T-cell (primary cell): ENCODE results near the gene CORO1C. TPM values are rescaled to one million over a fixed set of nuclear protein-coding genes. Genes with fewer than 3 reads are reported as not detected.
"Not testable (repeated sequence)": the region's sequence is repeated elsewhere in the genome, so short reads cannot be mapped to it uniquely, and the experiment has no call there.

Experiments
- ATAC-seq, 4 experiments: fragments of 200-7000 bp in 3 of 4; fragments of 150-1000 bp in 1 of 4; cut with Tn5 transposase; replicated peaks in 1 of 4; 1 replicate in 3 of 4; 2 replicates in 1 of 4; pipeline ENCODE4 v1.10.0; 2021; ENCODE audit warnings: moderate library complexity in 3 of 4, mild to moderate bottlenecking in 2 of 4, moderate number of reproducible peaks in 1 of 4
- CTCF ChIA-PET, 2 donors: fragments of 300-600 bp; sonication (Branson Sonifier 250); formaldehyde crosslinking; loops; one replicate each; lab custom pipeline; 2022; ENCODE audit warnings: antibody characterized with exemption in 2 of 2; lab: Charles Lee
- POLR2A ChIA-PET, 2 donors: fragments of 300-600 bp; sonication (Branson Sonifier 250); formaldehyde crosslinking; loops; one replicate each; lab custom pipeline; 2022; ENCODE audit warnings: antibody characterized with exemption in 2 of 2; lab: Charles Lee
- DNase-seq, 35 experiments: peaks; one replicate each; pipeline versions ENCODE4 v3.0.0 to v3.0.0-alpha.2; 2013 to 2023
- H3K27ac ChIP-seq: one replicate; pipeline ENCODE4 v1.5.1; 2013; ENCODE audit warnings: low read length
- H3K27me3 ChIP-seq, 2 experiments: replicated peaks in 1 of 2; 1 replicate in 1 of 2; 2 replicates in 1 of 2; pipeline versions ENCODE4 v1.6.1 to v1.7.0; 2013; ENCODE audit warnings: low read length in 1 of 2, mixed read lengths in 1 of 2; ENCODE audit not compliant: control insufficient read depth in 2 of 2, insufficient read depth in 2 of 2; ENCODE audit errors: extremely low read depth in 1 of 2
- H3K36me3 ChIP-seq, 2 donors: 1 replicate in 1 of 2; 2 replicates in 1 of 2; pipeline versions ENCODE4 v1.6.1 to v1.7.0; 2013; ENCODE audit warnings: low read length in 1 of 2; ENCODE audit not compliant: control insufficient read depth in 2 of 2, insufficient read depth in 1 of 2; ENCODE audit errors: extremely low read depth in 1 of 2
- H3K4me1 ChIP-seq, 2 experiments: 1 replicate in 1 of 2; 2 replicates in 1 of 2; pipeline versions ENCODE4 v1.6.1 to v1.7.0; 2013; ENCODE audit warnings: low read length in 2 of 2, mixed read lengths in 1 of 2; ENCODE audit not compliant: insufficient read depth in 2 of 2, control insufficient read depth in 1 of 2; ENCODE audit errors: extremely low read depth in 1 of 2
- H3K4me3 ChIP-seq, 2 donors: 1 replicate in 1 of 2; 2 replicates in 1 of 2; pipeline versions ENCODE4 v1.5.1 to v1.7.0; 2013; ENCODE audit warnings: mild to moderate bottlenecking in 2 of 2, low read length in 1 of 2, moderate library complexity in 1 of 2; ENCODE audit not compliant: control insufficient read depth in 1 of 2; ENCODE audit errors: extremely low read depth in 1 of 2
- H3K9me3 ChIP-seq: 2 replicates; pipeline ENCODE4 v1.7.0; 2013
- H3K27ac Mint-ChIP-seq, 2 donors: one replicate each; pipeline ENCODE4 v1.8.0; 2020 to 2021; ENCODE audit warnings: mild to moderate bottlenecking in 2 of 2, mixed read lengths in 2 of 2
- H3K27me3 Mint-ChIP-seq, 2 donors: one replicate each; pipeline ENCODE4 v1.8.0; 2021 to 2022; ENCODE audit warnings: mixed read lengths in 2 of 2
- H3K36me3 Mint-ChIP-seq: one replicate; pipeline ENCODE4 v1.8.0; 2021; ENCODE audit warnings: mixed read lengths
- H3K4me1 Mint-ChIP-seq, 3 donors: one replicate each; pipeline ENCODE4 v1.8.0; 2020 to 2022; ENCODE audit warnings: mixed read lengths in 3 of 3, mild to moderate bottlenecking in 1 of 3
- H3K4me3 Mint-ChIP-seq, 3 donors: one replicate each; pipeline ENCODE4 v1.8.0; 2020 to 2022; ENCODE audit warnings: mild to moderate bottlenecking in 3 of 3, mixed read lengths in 3 of 3, moderate library complexity in 3 of 3
- H3K9me3 Mint-ChIP-seq, 3 donors: one replicate each; pipeline ENCODE4 v1.8.0; 2020 to 2022; ENCODE audit warnings: mixed read lengths in 3 of 3
- WGBS: methylation state at CpG from one replicate; pipeline ENCODE4 v1.1.5; 2013; ENCODE audit warnings: missing lambda C conversion rate; ENCODE audit not compliant: insufficient coverage; 5-methylcytosine and 5-hydroxymethylcytosine counted together
- total RNA-seq, 35 experiments: library from RNA in 6 of 35; stranded (reverse) in 6 of 35; fragments of 120-200 nt in 1 of 35; gene quantifications; one replicate each; pipeline versions ENCODE4 v1.2.1 to v1.2.4 and lab custom pipeline; 2013 to 2026

The CORO1C gene
- total RNA-seq, 5 donors from 2014 or later (not counting 1 experiment from before 2014, with no cell fraction given), result 7.4 to 11.4 (median 8.7) TPM

DNA sequence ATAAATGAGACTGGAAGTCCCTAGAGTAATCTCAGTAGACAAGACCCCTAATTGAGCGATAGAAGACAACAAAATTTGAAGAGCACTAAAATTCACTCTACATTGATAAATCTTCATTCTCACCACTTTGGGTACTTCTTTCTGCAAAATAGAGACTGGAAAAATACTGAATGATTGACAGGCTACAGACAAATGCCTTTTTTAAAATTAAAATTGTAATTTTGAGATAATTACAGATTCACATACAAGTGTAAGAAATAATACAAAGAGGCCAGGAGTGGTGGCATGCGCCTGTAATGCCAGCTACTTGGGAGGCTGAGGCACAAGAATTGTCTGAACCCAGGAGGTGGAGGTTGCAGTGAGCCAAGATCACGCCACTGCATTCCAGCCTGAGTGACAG, 4.5 kb upstream of the CORO1C start:
- DNase-seq (no peak), ATAC-seq (no peak)
- H3K27ac ChIP-seq, result no peak overlapping the region
- Mint-ChIP-seq H3K36me3 (no peaks in the 10 kb centered on the region), H3K9me3 (no peaks in the 10 kb centered on the region), H3K4me1 (peaks cover 16 to 26% (median 21%) of the 10 kb centered on the region in 3 donors), H3K27me3 (no peaks in the 10 kb centered on the region), H3K4me3 (no peak overlapping the region), H3K27ac (no peak overlapping the region)
- no peaks in the 10 kb centered on the region for H3K9me3 ChIP-seq
- WGBS, result 86% methylated on average over 2 of the region's 3 CpGs
- CTCF ChIA-PET, result interaction anchor here (0.7 to 0.9 kb wide), 2 partner anchors 32 to 113 kb away, joined by 3 to 4 read pairs; no protein-coding TSS in a partner anchor
- H3K4me3 ChIP-seq, result no peak overlapping the region
- no peaks in the 10 kb centered on the region for H3K27me3 ChIP-seq
- no peaks in the 10 kb centered on the region for H3K36me3 ChIP-seq
- POLR2A ChIA-PET, result no interaction called here
- peaks cover 0 to 8% of the 10 kb centered on the region in 2 experiments for H3K4me1 ChIP-seq

DNA sequence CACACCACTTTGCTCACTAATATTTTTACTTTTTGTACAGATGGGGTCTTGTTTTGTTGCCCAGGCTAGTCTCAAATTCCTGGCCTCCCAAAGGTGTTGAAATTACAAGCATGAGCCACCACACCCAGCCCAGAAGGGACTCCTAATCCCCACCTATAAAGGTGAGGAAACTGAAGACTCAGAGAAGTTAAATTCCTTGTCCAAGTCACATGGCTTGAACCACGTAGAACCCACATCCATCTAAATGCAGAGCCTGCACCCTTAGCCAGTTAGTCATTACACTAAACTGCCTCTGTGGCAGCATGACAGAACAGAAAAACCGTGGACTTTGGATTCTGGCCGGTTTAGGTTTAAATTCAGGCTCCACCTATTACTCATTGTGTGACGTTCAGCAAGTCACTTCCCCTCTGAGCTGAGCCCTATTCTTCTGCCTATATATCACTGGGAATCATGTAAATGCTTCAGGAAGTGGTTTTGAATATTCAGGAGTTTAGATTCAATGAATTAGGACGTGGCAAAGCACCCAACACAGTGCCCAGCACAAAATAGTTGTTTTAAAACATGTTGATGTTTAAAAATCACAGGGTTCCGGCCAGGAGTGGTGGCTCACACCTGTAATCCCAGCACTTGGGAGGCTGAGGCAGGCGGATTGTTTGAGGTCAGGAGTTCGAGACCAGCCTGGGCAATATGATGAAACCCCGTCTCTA, 3.0 kb upstream of the CORO1C start:
- Histone ChIP-seq H3K9me3 (no peaks in the 10 kb centered on the region), H3K36me3 (no peaks in the 10 kb centered on the region), H3K27me3 (no peaks in the 10 kb centered on the region), H3K4me1 (peaks cover 5 to 17% of the 10 kb centered on the region in 2 experiments), H3K27ac (no peak overlapping the region), H3K4me3 (no peak overlapping the region)
- ATAC-seq, result no peak
- ChIA-PET CTCF (interaction anchor here in 1 of 2 donors (1.2 kb wide), 1 partner anchor 69 kb away, joined by 3 read pairs; no protein-coding TSS in a partner anchor), POLR2A (no interaction called here)
- H3K9me3 Mint-ChIP-seq, result no peaks in the 10 kb centered on the region
- H3K4me3 Mint-ChIP-seq, result peak overlapping the region in 1 of 3 donors; percentile 9
- H3K27ac Mint-ChIP-seq, result peak overlapping the region; percentile 59 to 79
- no peaks in the 10 kb centered on the region for H3K36me3 Mint-ChIP-seq
- H3K27me3 Mint-ChIP-seq, result no peaks in the 10 kb centered on the region
- peaks cover 27 to 38% (median 32%) of the 10 kb centered on the region in 3 donors for H3K4me1 Mint-ChIP-seq
- peak in 2 of 35 experiments; percentile 18 to 19 for DNase-seq
- WGBS, result 45% methylated on average over 4 of the region's 9 CpGs

DNA sequence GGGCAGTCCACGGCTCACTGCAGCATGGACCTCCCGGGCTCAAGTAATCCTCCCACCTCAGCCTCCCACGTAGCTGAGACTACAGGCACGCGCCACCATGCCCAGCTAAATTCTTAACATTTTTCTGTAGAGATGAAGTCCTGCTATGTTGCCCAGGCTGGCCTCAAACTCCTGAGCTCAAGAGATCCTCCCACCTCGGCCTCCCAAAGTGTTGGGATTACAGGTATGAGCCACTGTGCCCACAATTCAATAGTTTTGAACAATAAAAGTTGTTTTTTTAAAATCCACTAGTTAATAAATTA, 1.9 kb upstream of the CORO1C start:
- not testable (repeated sequence) for H3K27me3 Mint-ChIP-seq, H3K27ac Mint-ChIP-seq, H3K27me3 ChIP-seq, H3K36me3 ChIP-seq, H3K27ac ChIP-seq, DNase-seq, H3K4me3 Mint-ChIP-seq, H3K9me3 ChIP-seq, ATAC-seq, H3K4me3 ChIP-seq, H3K36me3 Mint-ChIP-seq, H3K9me3 Mint-ChIP-seq
- CTCF ChIA-PET, result interaction anchor here in 1 of 2 donors (2.0 kb wide), 1 partner anchor 69 kb away, joined by 6 read pairs; no protein-coding TSS in a partner anchor
- peaks cover 27 to 36% (median 30%) of the 10 kb centered on the region in 3 donors for H3K4me1 Mint-ChIP-seq
- WGBS, result 91% methylated on average over 5 of the region's 6 CpGs
- peaks cover 5 to 17% of the 10 kb centered on the region in 2 experiments for H3K4me1 ChIP-seq
- POLR2A ChIA-PET, result interaction anchor here in 1 of 2 donors (0.5 kb wide), 1 partner anchor 1767 kb away, joined by 3 read pairs; no protein-coding TSS in a partner anchor

DNA sequence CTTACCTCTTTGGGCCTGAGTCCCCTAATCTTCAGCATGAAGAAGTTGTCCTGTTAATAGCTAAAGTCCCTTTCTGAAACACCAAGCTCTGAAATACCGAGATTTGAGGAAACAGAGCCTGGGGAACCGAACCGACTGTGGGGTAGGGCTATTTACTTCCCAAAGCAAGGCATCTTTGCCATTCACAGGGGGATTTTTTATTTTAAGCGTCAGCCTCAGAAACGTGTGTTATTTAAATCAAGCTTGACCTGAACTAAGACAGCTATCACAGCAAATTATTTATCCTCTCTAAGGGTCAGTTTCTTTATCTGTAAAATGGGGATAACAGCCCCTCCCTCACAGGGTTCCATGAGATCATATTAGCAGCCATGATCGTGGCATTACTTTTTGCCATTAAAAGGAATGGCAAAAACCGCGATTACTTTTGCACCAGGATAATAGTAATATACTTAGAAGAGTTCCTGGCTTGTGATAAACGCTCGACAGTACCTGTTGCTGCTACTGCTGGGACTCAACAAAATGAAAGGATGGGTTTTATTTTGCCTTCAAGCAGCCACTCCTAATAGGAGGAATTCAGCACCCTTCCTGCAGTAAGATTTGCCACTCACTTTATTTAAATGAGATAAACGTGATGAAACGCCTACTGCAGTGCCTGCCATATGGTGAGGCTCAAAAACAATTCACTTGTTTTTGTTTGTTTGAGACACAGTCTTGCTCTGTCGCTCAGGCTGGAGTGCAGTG, 1.3 kb upstream of the CORO1C start:
- WGBS, result 79% methylated on average over 4 of the region's 13 CpGs
- Mint-ChIP-seq H3K9me3 (no peaks in the 10 kb centered on the region), H3K4me3 (peak overlapping the region; percentile 90 to 99 (median 90)), H3K4me1 (peaks cover 25 to 33% (median 29%) of the 10 kb centered on the region in 3 donors), H3K36me3 (no peaks in the 10 kb centered on the region), H3K27me3 (no peaks in the 10 kb centered on the region), H3K27ac (peak overlapping the region; percentile 83 to 90)
- CTCF ChIA-PET, result interaction anchor here (0.6 to 2.0 kb wide), 4 partner anchors 11 to 115 kb away, joined by 3 to 6 read pairs (median 3); no protein-coding TSS in a partner anchor
- H3K9me3 ChIP-seq, result no peaks in the 10 kb centered on the region
- POLR2A ChIA-PET, result interaction anchor here in 1 of 2 donors (0.5 kb wide), 1 partner anchor 1768 kb away, joined by 3 read pairs; no protein-coding TSS in a partner anchor
- DNase-seq (peak in 1 of 35 experiments; percentile 13), ATAC-seq (no peak)
- peak overlapping the region; percentile 94 for H3K27ac ChIP-seq
- no peaks in the 10 kb centered on the region for H3K36me3 ChIP-seq
- H3K4me3 ChIP-seq, result peak overlapping the region; percentile 51 to 94
- peaks cover 5 to 17% of the 10 kb centered on the region in 2 experiments for H3K4me1 ChIP-seq
- no peaks in the 10 kb centered on the region for H3K27me3 ChIP-seq

DNA sequence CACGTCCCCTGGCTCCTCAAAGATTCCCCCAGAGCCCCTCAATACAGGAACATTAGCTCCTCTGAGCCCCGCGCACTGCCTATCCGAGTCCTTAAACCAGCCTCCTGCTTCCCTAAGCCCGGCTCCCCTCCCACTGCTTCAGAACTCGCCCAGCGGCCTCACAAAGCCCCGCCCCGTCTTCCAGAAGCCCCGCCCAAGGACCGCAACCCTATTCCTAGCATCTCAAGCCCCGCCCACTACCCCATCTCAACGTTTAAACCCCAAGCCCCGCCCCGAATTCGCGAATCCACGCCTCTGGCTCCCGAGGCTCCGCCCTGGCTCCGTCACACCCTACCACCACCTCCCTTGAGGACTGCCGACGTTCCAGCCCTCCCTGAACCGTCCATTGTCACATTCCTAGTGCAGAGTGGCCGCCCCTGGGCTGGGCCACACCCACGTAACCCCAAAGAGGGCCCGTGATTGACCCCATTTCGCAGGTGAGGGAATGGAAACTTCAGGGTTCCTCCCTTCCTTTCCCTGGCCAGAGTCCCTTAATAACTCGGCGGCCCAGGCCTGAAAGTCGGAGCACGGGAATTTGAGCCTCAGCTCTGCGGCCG, 646 bp upstream of the CORO1C start:
- H3K36me3 ChIP-seq, result no peaks in the 10 kb centered on the region
- 9% methylated on average over 28 of the region's 34 CpGs for WGBS
- Mint-ChIP-seq H3K27me3 (no peaks in the 10 kb centered on the region), H3K4me1 (peaks cover 25 to 33% (median 29%) of the 10 kb centered on the region in 3 donors), H3K36me3 (no peaks in the 10 kb centered on the region), H3K9me3 (no peaks in the 10 kb centered on the region), H3K4me3 (peak overlapping the region; percentile 90 to 99 (median 90)), H3K27ac (peak overlapping the region; percentile 83 to 90)
- H3K27me3 ChIP-seq, result no peaks in the 10 kb centered on the region
- peak overlapping the region; percentile 78 to 94 for H3K4me3 ChIP-seq
- peaks cover 5 to 17% of the 10 kb centered on the region in 2 experiments for H3K4me1 ChIP-seq
- CTCF ChIA-PET, result interaction anchor here (0.6 to 2.0 kb wide), 4 partner anchors 10 to 114 kb away, joined by 3 to 6 read pairs (median 3); no protein-coding TSS in a partner anchor
- H3K9me3 ChIP-seq, result no peaks in the 10 kb centered on the region
- ATAC-seq, result peak; percentile 71 to 75 (median 74)
- H3K27ac ChIP-seq, result peak overlapping the region; percentile 94
- POLR2A ChIA-PET, result no interaction called here
- DNase-seq, result peak; percentile 84 to 98 (median 93)
